Body of pancreas (tissue), 4 donors: ENCODE measurements around the gene HCFC1R1.

Experiments used
- POLR2A ChIP-seq, 3 donors: fragments of 450-650 bp; IDR thresholded peaks; one replicate each; pipeline ENCODE4 v1.6.1; 2016; ENCODE audit warnings: antibody characterized with exemption in 3 of 3, mild to moderate bottlenecking in 2 of 3
- TF ChIP-seq, protein P1 (sequence below), 7 experiments: fragments of 450-650 bp in 4 of 7; fragments of 200-600 bp in 3 of 7; sonication (generic) in 3 of 7; IDR thresholded peaks; one replicate each; pipeline ENCODE4 v1.5.1; 2016 to 2019; ENCODE audit warnings: antibody characterized with exemption in 7 of 7

DNA sequence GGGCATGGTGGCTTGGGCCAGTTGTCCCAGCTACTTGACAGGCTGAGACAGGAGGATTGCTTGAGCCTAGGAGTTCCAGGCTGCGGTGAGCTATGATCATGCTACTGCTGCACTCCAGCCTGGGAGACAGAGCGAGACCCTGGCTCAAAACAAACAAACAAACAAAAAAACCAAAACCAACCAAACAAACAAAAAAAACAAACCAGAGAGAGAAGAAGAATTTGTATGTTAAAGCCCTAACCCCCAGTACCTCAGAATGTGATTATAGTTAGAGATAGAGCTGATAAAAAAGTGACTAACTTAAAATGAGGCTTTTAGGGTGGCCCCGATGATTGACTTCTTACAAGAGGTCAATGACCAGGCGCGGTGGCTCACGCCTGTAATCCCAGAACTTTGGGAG is 21.0 kb upstream of the HCFC1R1 start:
- TF ChIP-seq, protein P1, sequence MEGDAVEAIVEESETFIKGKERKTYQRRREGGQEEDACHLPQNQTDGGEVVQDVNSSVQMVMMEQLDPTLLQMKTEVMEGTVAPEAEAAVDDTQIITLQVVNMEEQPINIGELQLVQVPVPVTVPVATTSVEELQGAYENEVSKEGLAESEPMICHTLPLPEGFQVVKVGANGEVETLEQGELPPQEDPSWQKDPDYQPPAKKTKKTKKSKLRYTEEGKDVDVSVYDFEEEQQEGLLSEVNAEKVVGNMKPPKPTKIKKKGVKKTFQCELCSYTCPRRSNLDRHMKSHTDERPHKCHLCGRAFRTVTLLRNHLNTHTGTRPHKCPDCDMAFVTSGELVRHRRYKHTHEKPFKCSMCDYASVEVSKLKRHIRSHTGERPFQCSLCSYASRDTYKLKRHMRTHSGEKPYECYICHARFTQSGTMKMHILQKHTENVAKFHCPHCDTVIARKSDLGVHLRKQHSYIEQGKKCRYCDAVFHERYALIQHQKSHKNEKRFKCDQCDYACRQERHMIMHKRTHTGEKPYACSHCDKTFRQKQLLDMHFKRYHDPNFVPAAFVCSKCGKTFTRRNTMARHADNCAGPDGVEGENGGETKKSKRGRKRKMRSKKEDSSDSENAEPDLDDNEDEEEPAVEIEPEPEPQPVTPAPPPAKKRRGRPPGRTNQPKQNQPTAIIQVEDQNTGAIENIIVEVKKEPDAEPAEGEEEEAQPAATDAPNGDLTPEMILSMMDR (IDR thresholded peaks at IDR 0.05) = no peak
- no peak for TF ChIP-seq POLR2A (IDR thresholded peaks at IDR 0.05)
